DND-41 (cell line): Measurements from ENCODE around the gene FAM118B.

Source experiments
- ATAC-seq: fragments of 200-7000 bp; cut with Tn5 transposase; 3 replicates; pipeline ENCODE4 v1.9.1; 2021; ENCODE audit warnings: low read depth; ENCODE audit not compliant: insufficient read depth
- DNase-seq: peaks from one replicate; pipeline ENCODE4 v3.0.0-alpha.2; 2020
- H2AFZ ChIP-seq: 2 replicates; pipeline ENCODE4 v1.6.0; 2012; ENCODE audit warnings: low read depth, low read length
- H3K27ac ChIP-seq: 2 replicates; pipeline ENCODE4 v1.5.1; 2012; ENCODE audit warnings: low read length, inconsistent platforms
- H3K27me3 ChIP-seq: fragments of 200-600 bp; sonication (generic); 2 replicates; pipeline ENCODE4 v1.6.0; 2012; ENCODE audit warnings: low read length, mild to moderate bottlenecking, inconsistent platforms; ENCODE audit not compliant: insufficient read depth, poor library complexity
- H3K36me3 ChIP-seq: 2 replicates; pipeline ENCODE4 v1.5.1; 2012; ENCODE audit warnings: low read length, inconsistent platforms; ENCODE audit not compliant: insufficient read depth
- H3K4me1 ChIP-seq: 2 replicates; pipeline ENCODE4 v1.5.1; 2012; ENCODE audit warnings: mild to moderate bottlenecking, low read length; ENCODE audit not compliant: insufficient read depth
- H3K4me2 ChIP-seq: 2 replicates; pipeline ENCODE4 v1.6.0; 2012; ENCODE audit warnings: mild to moderate bottlenecking, moderate library complexity, low read length, inconsistent platforms; ENCODE audit not compliant: insufficient read depth
- H3K4me3 ChIP-seq, 2 experiments: fragments of 200-600 bp in 1 of 2; shearing (Covaris generic) in 1 of 2; 2 replicates each; pipeline ENCODE4 v1.5.1; 2012 to 2016; ENCODE audit warnings: inconsistent platforms in 2 of 2, low read length in 2 of 2, mild to moderate bottlenecking in 2 of 2, low read depth in 1 of 2, moderate library complexity in 1 of 2
- H3K79me2 ChIP-seq: 2 replicates; pipeline ENCODE4 v1.6.0; 2012; ENCODE audit warnings: low read length, inconsistent platforms; ENCODE audit not compliant: insufficient read depth
- H3K9ac ChIP-seq: 2 replicates; pipeline ENCODE4 v1.6.0; 2012; ENCODE audit warnings: low read depth, mild to moderate bottlenecking, inconsistent platforms, low read length, moderate library complexity
- H3K9me3 ChIP-seq: 2 replicates; pipeline ENCODE4 v1.5.1; 2012; ENCODE audit warnings: low read length, moderate library complexity, mild to moderate bottlenecking, inconsistent platforms; ENCODE audit not compliant: insufficient read depth, severe bottlenecking
- H4K20me1 ChIP-seq: 2 replicates; pipeline ENCODE4 v1.6.0; 2012; ENCODE audit warnings: low read length; ENCODE audit not compliant: insufficient read depth
- EZH2 ChIP-seq: IDR thresholded peaks from 3 replicates; pipeline ENCODE4 v1.6.1; 2012; ENCODE audit warnings: borderline replicate concordance, low read depth, mild to moderate bottlenecking, moderate library complexity, low read length, inconsistent platforms; ENCODE audit not compliant: severe bottlenecking
- TF ChIP-seq, protein P1 (sequence below): IDR thresholded peaks from 2 replicates; pipeline ENCODE4 v1.5.1; 2012; ENCODE audit warnings: borderline replicate concordance, low read length, moderate library complexity, mild to moderate bottlenecking; ENCODE audit not compliant: poor library complexity, severe bottlenecking; ENCODE audit errors: extremely low read depth

Gene FAM118B

DNA sequence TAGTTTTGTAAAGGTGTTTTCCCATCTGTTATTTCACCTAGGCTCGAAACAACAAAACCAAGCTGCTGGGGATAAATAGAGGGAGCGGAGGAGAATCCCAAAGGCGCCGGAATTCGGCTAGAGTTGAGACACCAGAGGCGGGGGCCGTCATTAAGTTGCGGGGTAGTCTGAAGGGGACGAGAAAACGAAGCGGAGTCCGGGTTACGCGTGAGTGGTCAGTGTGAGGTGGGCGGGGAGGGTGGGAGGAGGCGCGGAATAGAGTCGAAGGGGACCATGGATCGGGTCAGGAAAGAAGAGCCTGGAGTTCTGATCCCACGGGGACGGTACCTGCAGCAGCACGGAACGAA lies 56.8 kb downstream of the FAM118B start:
- no peak; the same call in 1 of the 3 replicates for ATAC-seq
- Histone ChIP-seq H3K4me1 (peaks cover 41% of the 10 kb centered on the region), H3K27me3 (no peaks in the 10 kb centered on the region), H3K4me3 (peak overlapping the region; percentile 82 to 83), H4K20me1 (peaks cover 4% of the 10 kb centered on the region; the same call in 1 of the 2 replicates), H3K36me3 (peaks cover 69% of the 10 kb centered on the region), H2AFZ (peak overlapping the region; percentile 91), H3K4me2 (peak overlapping the region; percentile 73), H3K9me3 (no peaks in the 10 kb centered on the region), H3K27ac (peak overlapping the region; percentile 94), H3K79me2 (peaks cover 54% of the 10 kb centered on the region), H3K9ac (peak overlapping the region; percentile 82)
- no peak for DNase-seq
- TF ChIP-seq EZH2: no peak
- TF ChIP-seq, protein P1, sequence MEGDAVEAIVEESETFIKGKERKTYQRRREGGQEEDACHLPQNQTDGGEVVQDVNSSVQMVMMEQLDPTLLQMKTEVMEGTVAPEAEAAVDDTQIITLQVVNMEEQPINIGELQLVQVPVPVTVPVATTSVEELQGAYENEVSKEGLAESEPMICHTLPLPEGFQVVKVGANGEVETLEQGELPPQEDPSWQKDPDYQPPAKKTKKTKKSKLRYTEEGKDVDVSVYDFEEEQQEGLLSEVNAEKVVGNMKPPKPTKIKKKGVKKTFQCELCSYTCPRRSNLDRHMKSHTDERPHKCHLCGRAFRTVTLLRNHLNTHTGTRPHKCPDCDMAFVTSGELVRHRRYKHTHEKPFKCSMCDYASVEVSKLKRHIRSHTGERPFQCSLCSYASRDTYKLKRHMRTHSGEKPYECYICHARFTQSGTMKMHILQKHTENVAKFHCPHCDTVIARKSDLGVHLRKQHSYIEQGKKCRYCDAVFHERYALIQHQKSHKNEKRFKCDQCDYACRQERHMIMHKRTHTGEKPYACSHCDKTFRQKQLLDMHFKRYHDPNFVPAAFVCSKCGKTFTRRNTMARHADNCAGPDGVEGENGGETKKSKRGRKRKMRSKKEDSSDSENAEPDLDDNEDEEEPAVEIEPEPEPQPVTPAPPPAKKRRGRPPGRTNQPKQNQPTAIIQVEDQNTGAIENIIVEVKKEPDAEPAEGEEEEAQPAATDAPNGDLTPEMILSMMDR: no peak

GRCh38 chr11:126268708-126269579 lies 57.4 kb downstream of the FAM118B start, which contains the start of the genes FOXRED1 and SRPRA:
Gene FOXRED1, plus strand, starts transcription at chr11:126269154. Its CDS starts 53 bp downstream, at chr11:126269207.
Gene SRPRA, minus strand, starts transcription at chr11:126268895. Its CDS starts 91 bp downstream, at chr11:126268804.
- DNase-seq (peak; percentile 100), ATAC-seq (peak; percentile 95)
- H3K4me1 ChIP-seq: peaks cover 41% of the 10 kb centered on the region
- no peaks in the 10 kb centered on the region for H3K9me3 ChIP-seq
- peak within 1 kb of the TSS; percentile 92 for H3K4me2 ChIP-seq
- peak within 1 kb of the TSS; percentile 92 for H2AFZ ChIP-seq
- H3K79me2 ChIP-seq: peaks cover 54% of the 10 kb centered on the region
- TF ChIP-seq EZH2: no peak
- TF ChIP-seq, protein P1: no peak
- peak within 1 kb of the TSS; percentile 87 to 95 for H3K4me3 ChIP-seq
- peak within 1 kb of the TSS; percentile 90 for H3K9ac ChIP-seq
- H4K20me1 ChIP-seq: peaks cover 4% of the 10 kb centered on the region; the same call in 1 of the 2 replicates
- H3K36me3 ChIP-seq: peaks cover 69% of the 10 kb centered on the region
- peak within 1 kb of the TSS; percentile 94 for H3K27ac ChIP-seq
- no peaks in the 10 kb centered on the region for H3K27me3 ChIP-seq

- Histone ChIP-seq H3K4me2 (no peak overlapping the region), H3K27me3 (no peaks in the 10 kb centered on the region), H3K36me3 (peaks cover 52% of the 10 kb centered on the region), H2AFZ (no peak overlapping the region), H3K27ac (no peak overlapping the region), H4K20me1 (no peaks in the 10 kb centered on the region), H3K9ac (no peak overlapping the region), H3K9me3 (no peaks in the 10 kb centered on the region), H3K4me1 (peaks cover 7% of the 10 kb centered on the region), H3K79me2 (peaks cover 3% of the 10 kb centered on the region; the same call in 1 of the 2 replicates), H3K4me3 (no peak overlapping the region)
- DNase-seq (no peak), ATAC-seq (no peak)
- no peak for TF ChIP-seq EZH2
- TF ChIP-seq, protein P1: no peak
Observed at GRCh38 chr11:126277322-126277721, 65.7 kb downstream of the FAM118B start.
